Ovary (tissue), 3 donors: ENCODE results near the gene ZCCHC14.

Experiments
- EP300 ChIP-seq: sonication (generic); formaldehyde crosslinking; IDR thresholded peaks from one replicate; pipeline ENCODE4 v1.6.1; 2017; ENCODE audit warnings: antibody characterized with exemption
- POLR2A ChIP-seq: fragments of 450-650 bp; IDR thresholded peaks from one replicate; pipeline ENCODE4 v1.6.1; 2017; ENCODE audit warnings: antibody characterized with exemption, mild to moderate bottlenecking, moderate library complexity
- TF ChIP-seq, protein P1 (sequence below), 3 donors: fragments of 450-650 bp in 2 of 3; fragments of 200-600 bp in 1 of 3; IDR thresholded peaks; one replicate each; pipeline versions ENCODE4 v1.5.1 to v1.8.0; 2016 to 2022; ENCODE audit warnings: antibody characterized with exemption in 3 of 3, mild to moderate bottlenecking in 1 of 3
- donor health status: DM: no; HTN: no; CAD: no.

DNA sequence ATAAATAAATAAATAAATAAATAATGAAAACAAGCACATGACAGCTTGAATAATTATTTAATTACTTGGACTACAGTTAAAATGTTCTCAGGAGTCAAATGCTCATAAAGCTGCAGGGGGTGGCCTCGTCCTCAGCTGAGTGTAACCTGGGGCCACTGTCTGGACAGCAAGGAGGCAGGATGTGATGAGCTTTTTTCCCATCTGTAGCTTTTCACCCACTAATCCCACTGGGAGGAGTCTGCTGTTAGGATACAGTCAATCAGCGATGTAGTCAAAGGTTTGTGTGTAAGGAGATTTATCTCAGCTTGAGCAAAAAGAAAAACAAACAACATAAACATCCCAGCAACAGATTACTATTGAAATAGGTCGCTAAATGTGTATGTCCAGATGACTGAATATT is 22.5 kb downstream of the ZCCHC14 start:
- TF ChIP-seq, protein P1, sequence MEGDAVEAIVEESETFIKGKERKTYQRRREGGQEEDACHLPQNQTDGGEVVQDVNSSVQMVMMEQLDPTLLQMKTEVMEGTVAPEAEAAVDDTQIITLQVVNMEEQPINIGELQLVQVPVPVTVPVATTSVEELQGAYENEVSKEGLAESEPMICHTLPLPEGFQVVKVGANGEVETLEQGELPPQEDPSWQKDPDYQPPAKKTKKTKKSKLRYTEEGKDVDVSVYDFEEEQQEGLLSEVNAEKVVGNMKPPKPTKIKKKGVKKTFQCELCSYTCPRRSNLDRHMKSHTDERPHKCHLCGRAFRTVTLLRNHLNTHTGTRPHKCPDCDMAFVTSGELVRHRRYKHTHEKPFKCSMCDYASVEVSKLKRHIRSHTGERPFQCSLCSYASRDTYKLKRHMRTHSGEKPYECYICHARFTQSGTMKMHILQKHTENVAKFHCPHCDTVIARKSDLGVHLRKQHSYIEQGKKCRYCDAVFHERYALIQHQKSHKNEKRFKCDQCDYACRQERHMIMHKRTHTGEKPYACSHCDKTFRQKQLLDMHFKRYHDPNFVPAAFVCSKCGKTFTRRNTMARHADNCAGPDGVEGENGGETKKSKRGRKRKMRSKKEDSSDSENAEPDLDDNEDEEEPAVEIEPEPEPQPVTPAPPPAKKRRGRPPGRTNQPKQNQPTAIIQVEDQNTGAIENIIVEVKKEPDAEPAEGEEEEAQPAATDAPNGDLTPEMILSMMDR (IDR thresholded peaks at IDR 0.05): no peak
- no peak for TF ChIP-seq EP300
- no peak for TF ChIP-seq POLR2A
